ENCODE measurements around the gene WDR43.
"Not testable (repeated sequence)": the region's sequence is repeated elsewhere in the genome, so short reads cannot be mapped to it uniquely, and the experiment has no call there.

Gene WDR43

GRCh38 chr2:28970464-28971160, 76.1 kb downstream of the WDR43 start:
- no peak for DNase-seq (ENCODE audit: low read depth)

DNA sequence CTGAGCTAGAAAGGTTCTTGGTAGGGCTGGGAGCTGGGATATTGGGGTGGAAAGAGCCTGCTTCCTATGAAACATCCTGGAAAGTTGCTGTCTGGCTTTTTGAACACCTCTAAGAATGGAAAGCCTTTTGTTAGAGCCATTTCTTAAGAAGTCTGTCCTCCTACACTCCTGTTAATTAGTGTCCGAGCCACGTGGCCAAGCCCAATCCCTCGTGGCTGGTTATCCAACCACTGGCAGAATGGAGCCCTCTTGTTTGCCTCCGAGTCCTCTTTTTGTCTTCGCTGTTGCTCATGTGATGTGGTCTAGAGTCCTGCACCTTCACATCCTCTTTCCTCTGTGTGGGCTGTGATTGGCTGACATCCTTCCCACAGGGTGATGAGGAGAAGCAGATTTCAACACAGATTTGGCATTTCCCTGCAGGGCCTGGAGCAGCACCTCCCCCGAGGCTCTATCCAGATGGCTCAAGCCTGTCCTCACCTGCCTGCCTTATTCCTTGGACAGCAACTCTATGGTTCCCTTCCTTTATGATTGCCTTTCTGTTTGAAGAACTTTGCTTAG, 78.4 kb downstream of the WDR43 start:
- no peak for DNase-seq (ENCODE audit: low read depth)

GRCh38 chr2:28974252-28974651, 79.8 kb downstream of the WDR43 start:
- no peak for DNase-seq (ENCODE audit: low read depth)

GRCh38 chr2:28975671-28976070, 81.2 kb downstream of the WDR43 start:
- DNase-seq (ENCODE audit: low read depth) = no peak

DNA sequence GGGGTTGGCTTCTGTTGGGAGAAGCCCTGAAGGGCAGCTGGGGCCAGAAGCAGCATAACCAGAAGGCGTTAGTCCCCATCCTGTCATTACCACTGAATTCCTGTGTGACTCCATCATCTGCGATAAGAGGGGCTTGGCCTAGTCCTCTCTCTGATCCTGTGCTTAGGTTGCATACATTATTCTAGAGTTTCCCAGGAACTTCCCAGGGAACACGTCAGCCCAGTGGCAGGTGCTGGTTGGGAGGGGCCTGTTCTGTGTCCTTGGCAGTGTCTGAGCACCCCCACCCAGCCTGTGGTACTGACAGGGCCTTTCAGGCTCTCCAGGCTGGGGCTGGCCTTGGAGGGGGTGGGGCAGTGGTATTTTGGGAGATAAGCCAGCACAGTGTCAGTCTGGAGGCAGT, 82.1 kb downstream of the WDR43 start:
- peak; percentile 19 for DNase-seq (ENCODE audit: low read depth)

DNA sequence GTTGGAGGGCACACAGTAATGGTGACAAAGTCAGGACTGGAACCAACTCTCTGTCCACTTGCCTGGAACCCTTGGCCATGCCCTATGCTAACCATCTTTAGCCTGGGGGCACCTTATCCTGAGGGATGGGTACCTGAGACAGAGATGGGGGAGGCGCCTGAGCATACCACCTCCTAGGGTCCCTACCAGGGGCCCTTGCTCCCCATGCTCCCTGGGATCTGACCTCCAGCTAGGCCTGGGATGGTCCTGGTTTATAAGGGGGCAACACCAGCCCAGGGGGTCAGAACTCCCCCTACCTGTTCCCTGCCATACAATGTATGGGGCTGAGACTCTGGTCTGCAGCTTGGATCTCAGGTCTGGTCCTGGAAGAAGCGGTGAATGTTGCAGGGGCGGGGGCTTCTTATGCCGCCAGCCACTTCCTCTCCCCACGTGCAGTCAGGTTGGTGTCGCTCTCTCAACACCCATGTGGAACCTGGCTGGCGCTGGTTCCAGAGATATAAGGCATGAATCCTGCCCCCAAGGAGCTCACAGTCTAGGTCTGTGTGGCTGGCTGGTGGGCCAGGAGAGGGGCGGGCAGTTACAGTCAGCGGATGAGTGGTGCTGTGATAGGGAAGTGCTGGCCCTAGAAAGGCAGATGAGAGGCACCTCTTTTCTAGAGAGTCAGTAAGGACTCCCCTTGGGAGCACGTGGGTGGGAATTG, 82.9 kb downstream of the WDR43 start:
- no peak for DNase-seq (ENCODE audit: low read depth)

DNA sequence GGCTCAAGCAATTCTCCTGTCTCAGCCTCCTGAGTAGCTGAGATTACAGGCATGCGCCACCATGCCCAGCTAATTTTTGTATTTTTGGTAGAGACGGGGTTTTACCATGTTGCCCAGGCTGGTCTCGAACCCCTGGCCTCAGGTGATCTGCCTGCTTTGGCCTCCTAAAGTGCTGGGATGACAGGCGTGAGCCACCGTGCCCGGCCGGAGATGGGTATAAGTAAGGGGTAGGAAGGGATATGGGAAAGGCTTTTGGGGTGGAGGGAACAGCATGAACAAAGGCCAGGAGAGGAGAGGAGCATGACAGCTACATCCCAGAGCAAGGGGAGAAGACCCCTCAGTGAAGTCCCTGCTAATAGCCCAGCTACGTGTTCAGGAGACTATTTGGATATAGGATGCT, 83.5 kb downstream of the WDR43 start:
- DNase-seq (ENCODE audit: low read depth) = not testable (repeated sequence)

GRCh38 chr2:28978606-28979005, 84.1 kb downstream of the WDR43 start:
- no peak for DNase-seq (ENCODE audit: low read depth)

DNA sequence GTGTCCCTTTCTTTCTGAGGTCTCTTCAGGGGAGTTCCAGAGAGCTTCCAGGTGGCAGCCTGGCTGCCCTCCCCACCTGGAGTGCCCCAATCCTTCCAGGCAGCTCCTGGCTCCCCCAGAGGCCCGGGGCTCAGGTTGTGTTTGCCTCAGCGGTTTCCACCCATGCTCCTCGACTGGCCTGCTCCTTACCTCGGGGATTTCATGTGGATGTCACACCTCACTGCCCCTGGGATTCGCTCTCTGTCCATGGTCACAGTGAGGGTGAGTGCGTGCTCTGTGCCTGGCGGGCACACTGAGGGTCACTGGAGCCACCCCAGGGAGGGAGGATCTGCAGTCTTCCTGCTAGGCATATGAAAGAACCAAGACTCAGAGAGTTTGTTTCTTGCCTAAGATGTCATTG, 84.6 kb downstream of the WDR43 start:
- no peak for DNase-seq (ENCODE audit: low read depth)

DNA sequence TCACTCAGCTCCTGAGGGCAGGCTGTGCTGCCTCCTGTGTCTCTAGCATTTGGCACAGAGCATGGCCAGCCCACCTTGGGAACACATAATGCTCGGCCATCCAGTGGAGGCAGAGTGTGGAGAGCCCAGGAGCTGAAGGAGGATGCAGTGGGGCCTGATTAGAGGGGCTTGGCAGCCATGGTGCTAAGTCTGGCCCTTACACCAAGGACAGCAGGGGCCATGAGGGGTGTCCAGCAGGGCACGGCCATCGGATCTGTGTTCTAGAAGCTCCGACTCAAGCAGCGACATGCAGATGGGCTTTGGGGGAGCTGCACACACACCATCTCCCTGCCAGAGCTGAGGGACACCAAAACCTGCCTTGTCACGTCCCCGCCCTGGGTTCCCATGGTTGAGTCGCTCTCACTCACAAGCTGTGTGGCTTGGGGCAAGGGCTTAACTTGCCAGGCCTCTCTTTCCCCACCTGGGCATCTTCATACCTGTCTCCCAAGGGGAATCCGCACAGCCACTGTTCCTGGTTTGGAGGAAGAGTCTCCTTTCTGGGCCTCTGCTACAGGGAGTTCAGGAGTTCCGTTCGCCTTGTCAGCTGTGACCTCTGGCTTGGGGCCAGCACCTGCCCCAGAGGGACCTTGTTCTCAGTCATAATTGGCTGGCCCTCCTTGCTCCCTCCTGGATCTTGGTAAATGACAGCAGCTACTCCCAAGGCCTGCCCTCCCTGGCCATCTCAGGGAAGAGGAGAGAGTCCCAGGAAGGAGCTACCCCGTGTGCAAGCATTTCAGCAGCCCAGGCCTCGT, 85.3 kb downstream of the WDR43 start:
- no peak for DNase-seq (ENCODE audit: low read depth)

- no peak for DNase-seq (ENCODE audit: low read depth)
Observed at GRCh38 chr2:28980368-28981015, 86.0 kb downstream of the WDR43 start.

- no peak for DNase-seq (ENCODE audit: low read depth)
Observed at GRCh38 chr2:28981016-28981441, 86.6 kb downstream of the WDR43 start, which contains the start of gene TOGARAM2. Gene TOGARAM2 (plus strand): TSS chr2:28981298. CDS start chr2:28994835, 13,537 bp downstream.

DNA sequence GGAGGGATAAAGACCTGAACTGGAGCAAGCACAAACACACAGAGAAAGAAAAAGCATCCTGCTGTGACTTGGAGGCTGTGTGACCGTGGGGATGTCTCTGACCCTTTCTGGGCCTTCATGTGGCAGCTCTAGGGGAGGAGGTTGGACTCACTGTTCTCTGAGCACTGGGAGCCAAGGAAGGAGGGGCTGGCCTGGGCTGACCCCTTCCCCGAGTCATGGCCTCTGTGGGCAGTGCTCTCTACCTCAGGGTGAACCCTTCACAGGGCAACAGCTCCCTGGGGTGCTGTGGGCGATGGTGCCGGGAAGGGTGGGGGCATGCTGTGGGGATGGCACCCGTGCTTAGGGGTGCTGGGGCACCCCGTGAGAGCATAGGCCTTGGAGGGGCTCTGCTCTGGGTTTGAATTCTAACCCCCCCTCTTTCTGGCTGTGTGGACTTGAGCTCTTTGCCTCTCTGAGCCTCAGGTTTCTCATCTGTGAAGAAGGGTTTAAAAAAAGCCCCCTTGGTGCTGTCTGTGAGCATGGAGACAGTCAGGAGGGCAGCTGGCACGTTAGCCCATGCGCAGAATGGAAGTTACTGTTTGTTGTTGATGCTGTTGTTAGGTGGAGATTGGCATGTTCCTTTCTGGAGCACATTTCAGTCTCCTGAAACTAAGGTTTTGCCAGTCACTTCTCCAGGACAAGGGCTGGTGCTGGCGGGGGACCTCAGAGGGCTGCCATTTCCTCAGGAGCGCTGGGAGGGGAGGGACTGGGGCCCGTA, 87.3 kb downstream of the WDR43 start:
- no peak for DNase-seq (ENCODE audit: low read depth)

DNA sequence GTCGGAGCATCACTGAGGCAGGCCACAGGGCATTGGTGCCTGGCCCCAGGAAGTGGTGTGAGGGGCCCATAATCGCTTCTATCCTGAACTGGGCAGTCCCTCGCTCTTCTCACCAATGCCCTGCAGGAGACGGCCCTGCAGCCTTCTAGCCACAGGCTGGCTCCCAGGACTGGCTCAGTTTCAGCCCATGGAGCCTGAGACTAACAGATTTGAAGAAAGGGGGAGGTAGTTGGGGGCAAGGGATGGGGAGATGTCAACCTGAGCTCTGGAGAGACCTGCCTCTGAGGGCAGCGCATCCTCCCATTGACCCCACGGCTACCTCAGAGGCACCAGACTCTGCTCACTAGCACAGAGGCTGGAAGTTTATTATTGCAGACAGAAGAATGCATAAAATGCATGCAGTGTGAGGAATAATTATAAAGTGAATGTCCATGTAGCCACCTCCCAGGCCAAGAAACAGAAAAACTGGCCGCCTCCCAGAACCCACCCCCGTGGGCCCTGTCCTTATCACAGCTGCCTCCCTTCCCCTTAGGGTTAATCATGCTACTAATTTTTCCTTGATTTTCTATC, 88.0 kb downstream of the WDR43 start:
- DNase-seq (ENCODE audit: low read depth) = no peak

DNA sequence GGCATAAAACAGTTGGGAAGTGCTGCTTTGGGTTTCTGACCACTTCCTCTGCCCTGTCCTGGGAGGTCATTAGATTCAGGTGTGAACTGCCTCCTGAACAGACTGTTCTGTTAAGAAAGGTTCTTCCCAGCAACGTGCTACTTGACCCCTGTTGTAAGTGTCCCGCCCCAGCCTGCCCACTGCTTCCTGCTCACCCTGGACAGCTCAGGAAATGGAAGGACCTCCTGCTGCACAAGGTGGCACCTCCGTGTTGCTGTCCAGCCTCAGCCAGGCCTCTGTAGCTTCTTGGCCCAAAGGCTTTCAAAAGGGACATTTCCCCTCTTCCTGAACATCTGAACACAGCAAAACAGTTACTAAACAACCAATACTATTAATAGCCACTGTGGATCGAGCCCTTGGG, 92.0 kb downstream of the WDR43 start:
- DNase-seq (ENCODE audit: low read depth) = no peak

- no peak for DNase-seq (ENCODE audit: low read depth)
Observed at GRCh38 chr2:28989973-28990372, 95.5 kb downstream of the WDR43 start.

DNA sequence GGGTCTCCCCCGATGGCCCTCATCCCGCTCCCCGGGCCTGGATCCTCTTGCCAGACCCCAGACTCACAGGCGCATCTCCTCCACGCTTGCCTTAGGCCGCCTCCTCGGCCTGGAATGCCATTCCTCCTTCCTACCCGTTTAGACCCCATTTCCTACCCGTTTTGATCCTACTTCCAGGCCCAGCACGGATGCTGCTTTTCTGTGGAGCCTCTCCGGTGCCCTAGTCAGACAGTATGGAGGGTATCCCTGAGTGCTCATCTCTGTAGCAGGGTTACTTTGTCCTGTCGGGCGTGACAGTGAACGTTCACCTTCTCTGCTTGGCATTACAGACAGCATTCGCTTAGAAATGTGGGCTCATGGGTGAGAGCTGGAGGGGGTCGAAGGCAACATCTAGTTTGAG, 96.0 kb downstream of the WDR43 start:
- DNase-seq (ENCODE audit: low read depth) = no peak

GRCh38 chr2:28991021-28991420, 96.6 kb downstream of the WDR43 start:
- no peak for DNase-seq (ENCODE audit: low read depth)

DNA sequence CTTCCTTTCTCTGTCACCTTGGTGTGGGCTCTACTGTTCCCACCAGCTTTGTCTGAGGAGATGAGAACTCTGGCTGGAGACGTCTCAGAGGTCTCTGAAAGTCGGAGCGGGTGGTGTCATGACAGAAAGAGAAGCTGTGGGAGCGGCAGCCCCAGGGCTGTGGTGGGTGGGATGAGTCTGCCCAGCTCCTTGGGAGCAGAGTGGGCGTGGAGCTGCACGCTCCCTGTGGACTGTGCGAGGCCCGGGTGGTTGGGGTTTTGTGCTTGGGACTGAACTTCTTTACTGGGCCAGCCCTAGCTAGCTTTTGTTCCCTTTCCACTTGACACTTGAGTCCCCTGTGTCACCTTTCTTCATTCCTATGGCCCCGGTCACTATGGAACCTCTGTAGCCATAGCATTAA, 97.0 kb downstream of the WDR43 start:
- DNase-seq (ENCODE audit: low read depth) = no peak

DNA sequence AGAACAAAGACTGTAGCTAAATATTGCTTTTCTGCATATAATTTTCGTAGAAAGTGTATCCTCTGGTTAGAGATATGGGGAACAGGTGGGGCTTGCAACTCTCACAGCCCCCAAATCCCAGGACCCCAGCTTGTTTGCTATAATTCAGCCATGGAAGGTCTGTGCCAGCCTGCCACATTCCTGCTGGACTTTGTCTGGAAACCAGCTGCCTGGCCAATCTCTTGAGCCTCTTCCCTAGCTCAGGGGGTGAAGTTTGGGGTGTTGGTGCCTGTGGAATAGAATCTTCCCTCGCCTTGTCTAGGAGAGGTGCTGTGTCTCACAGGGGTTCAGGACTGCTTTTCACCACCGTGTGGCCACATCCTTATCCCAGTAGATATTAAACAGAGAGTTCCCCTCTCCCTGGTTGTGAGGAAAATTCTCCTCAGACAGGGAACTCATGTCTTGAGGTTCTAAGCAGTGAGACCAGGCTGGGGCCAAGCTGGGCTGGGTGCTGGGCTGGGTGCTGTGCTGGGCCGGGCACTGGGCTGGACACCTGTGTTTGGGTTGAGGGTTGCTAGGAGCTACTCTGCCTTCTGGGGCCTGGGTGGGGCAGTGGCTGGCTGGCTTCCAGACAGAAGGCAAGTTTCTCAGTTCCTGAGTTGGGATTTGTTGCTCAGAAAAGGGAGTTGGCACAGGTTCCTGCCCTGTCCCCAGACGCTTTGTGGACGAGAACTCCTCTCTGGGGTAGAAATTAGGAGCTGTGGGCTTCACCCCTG, 98.9 kb downstream of the WDR43 start:
- no peak for DNase-seq (ENCODE audit: low read depth)
